ENCODE measurements around the gene PLK5.
"Not testable (repeated sequence)": the region's sequence is repeated elsewhere in the genome, so short reads cannot be mapped to it uniquely, and the experiment has no call there.

The PLK5 gene

DNA sequence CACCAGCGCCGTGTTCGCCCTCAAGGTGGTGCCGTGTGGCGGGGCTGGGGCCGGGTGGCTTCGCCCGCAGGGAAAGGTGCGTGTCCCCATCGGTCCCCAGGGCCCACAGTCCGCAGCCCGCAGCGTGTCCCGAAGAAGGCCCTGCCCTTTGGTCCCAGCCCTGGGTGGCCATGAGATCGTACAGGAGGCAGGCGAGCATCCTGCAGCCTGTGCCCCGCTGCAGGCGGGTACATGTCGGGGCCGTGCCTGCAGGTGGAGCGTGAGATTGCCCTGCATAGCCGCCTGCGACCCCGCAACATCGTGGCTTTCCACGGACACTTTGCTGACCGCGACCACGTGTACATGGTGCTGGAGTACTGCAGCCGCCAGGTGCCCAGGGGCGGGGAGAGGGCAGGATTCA is 1.5 kb downstream of the PLK5 start:
- no peak for DNase-seq (ENCODE audit: low read depth in 3 of 3)

DNA sequence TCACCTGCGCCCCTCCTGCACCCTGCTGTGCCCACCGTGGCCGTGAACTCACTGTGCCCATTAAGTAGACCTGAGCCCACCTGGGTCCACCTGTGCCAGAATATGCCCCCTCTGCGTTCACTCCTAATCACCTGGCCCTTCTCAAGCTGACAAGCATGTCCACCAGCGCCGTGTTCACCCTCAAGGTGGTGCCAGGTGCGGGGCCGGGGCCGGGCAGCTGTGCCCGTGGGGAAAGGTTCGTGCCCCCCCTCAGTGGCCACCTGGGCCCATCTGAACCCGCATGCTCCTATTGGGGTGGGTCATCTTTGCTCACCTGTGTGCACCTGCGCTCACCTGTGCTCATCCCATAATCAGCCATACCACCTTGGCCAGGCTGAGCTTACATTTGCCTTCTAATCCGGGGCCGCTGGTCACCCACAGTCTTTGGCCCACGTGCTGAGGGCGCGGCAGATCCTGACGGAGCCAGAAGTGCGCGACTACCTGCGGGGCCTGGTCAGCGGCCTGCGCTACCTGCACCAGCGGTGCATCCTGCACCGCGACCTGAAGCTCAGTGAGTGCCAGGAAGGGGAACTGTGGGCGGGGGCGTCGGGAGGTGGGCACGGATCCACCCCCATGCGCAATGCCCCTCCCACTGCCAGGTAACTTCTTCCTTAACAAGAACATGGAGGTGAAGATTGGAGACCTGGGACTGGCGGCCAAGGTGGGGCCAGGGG is 2.3 kb downstream of the PLK5 start:
- DNase-seq (ENCODE audit: low read depth in 3 of 3), result no peak

DNA sequence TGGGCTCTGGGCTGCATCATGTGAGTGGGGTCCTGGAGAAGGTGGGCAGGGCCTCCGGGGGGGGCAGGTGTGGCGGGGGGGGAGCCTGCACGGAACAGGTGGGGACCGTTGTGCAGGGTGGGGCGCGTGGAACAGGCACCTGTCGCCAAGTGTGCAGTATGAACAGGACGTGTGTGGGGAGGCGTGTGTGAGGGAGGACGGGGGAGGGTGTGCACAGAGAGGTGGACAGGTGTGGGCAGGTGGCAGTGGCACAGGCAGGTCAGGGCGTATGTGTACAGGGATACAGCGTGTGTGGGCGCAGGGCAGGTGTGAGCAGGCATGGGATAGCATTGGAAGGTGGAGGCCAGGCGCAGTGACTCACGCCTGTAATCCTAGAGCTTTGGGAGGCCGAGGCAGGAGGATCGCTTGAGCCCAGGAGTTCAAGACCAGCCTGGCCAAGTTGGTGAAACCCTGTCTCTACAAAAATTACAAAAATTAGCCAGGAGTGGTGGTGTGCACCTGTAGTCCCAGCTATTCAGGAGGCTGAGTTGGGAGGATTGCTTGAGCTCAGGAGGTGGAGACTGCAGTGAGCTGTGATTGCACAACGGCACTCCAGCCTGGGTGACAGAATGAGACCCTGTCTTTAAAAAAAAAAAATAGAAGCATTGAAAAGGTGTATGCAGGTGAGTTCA is 3.2 kb downstream of the PLK5 start:
- no peak for DNase-seq (ENCODE audit: low read depth in 3 of 3)

DNA sequence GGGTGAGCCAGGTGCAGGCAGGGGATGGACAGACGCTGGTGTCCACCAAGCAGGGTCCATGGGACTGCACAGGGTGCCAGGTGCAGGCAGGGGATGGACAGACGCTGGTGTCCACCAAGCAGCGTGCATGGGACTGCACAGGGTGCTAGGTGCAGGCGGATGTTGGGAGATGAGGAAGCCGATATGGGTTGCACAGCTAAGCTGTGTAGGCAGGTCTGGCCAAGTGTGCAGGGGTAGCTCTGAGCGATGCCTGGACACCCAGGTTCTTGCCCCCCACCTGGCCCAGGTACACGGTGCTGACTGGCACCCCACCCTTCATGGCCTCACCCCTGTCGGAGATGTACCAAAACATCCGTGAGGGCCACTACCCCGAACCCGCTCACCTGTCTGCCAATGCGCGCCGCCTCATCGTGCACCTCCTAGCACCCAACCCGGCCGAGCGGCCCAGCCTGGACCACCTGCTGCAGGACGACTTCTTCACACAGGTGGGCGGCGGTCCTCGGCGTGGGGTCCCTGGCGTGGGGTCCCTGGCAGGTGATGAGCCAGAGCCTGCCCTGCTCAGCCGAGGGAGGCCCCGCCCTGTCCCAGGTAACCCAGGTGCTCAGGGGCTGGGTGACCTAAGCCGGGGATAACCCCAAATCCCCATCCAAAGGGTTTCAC is 3.9 kb downstream of the PLK5 start:
- DNase-seq (ENCODE audit: low read depth in 3 of 3), result no peak

DNA sequence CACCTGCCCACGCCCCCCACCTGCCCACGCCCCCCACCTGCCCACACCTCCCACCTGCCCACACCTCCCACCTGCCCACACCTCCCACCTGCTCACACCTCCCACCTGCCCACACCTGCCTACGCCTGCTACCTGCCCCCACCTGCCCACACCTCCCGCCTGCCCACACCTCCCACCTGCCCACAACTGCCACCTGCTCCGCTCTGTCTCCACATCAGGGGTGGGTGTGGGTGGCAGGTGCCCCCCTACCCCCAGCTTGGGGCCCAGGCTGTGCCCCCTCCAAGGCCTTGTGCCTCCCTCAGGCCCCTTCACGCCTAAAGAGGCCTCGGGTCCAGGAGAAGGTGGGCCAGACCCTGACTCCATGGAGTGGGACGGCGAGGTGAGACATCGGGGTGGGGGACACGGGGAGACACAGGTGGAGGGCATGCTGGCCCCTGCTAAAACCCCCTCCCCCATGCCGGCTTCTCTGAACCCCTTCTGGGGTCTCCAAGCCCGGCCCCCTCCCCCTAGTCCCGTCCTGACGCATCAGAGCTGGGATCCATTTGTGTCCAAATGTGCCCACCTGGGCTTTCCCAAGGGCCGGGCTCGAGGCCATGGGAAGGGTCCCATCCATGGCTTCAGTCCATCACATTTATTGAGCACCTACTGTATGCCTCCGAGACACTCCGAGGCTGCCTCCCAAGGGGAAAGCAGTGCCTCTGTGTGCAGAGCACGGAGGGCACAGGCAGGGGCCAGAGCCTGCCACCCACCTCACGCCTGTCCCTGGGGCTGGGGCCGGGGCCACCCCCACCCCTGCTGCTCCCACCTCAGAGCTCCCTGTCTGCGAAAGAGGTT is 4.9 kb downstream of the PLK5 start:
- DNase-seq (ENCODE audit: low read depth in 3 of 3), result no peak

DNA sequence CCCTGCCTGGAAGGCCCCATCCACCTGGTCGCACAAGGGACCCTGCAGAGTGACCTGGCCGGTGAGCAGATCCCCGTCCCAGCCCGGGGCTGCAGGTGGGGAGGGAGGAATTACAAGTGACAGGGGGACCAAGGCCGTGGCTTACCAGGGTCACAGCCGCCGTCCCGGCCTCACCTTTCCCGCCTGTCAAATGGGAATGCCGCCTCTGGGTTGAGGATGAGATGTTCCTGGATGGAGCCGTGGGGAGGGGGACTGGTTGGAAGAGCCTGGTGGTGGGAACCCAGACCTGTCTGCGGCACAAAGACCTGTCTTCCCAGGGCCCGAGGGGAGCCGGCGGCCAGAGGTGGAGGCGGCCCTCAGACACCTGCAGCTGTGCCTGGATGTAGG is 5.5 kb downstream of the PLK5 start:
- no peak for DNase-seq (ENCODE audit: low read depth in 3 of 3)

DNA sequence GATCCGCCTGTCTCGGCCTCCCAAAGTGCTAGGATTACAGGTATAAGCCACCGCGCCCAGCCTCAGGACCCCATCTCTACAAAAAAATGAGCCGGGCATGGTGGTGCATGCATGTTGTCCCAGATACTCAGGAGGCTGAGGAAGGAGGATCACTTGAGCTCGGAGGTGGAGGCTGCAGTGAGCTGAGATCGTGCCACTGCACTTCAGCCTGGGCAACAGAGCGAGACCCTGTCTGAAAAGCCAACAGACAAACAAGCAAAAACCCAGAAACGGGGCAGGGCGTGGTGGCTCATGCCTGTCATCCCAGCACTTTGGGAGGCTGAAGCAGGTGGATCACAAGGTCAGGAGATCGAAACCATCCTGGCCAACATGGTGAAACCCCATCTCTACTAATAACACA is 7.0 kb downstream of the PLK5 start:
- not testable (repeated sequence) for DNase-seq (ENCODE audit: low read depth in 3 of 3)

DNA sequence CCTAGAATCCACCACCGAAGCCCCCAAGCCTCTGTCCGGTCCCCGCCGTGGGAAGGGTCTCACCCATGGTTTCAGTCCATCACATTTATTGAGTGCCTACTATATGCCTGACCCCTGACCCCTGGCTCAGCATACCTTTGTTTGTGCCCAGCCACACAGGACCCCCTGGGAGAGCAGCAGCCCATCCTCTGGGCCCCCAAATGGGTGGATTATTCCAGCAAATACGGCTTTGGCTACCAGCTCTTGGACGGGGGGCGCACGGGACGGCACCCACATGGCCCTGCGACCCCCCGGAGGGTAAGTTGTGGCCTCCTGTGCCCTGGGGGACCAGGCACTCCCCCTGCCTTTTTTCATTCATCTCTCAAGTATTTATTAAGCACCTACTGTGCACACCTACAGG is 7.7 kb downstream of the PLK5 start:
- DNase-seq (ENCODE audit: low read depth in 3 of 3), result no peak

DNA sequence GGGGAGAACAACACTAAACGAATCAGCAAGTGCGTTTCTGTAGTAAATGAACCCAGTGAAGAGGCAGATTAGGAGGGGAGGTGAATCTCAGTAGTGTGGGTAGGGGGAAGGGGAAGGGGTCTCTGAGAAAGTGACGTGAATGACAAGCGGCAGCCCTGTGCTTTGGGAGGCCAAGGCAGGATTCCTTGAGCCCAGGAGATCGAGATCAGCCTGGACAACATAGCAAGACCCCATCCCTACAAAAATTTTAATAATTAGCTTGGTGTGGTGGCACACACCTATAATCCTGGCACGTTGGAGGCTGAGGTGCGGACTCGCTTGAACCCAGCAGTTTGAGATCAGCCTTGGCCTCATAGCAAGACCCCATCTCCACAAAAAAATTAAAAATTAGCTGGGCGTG is 8.1 kb downstream of the PLK5 start:
- no peak for DNase-seq (ENCODE audit: low read depth in 3 of 3)

DNA sequence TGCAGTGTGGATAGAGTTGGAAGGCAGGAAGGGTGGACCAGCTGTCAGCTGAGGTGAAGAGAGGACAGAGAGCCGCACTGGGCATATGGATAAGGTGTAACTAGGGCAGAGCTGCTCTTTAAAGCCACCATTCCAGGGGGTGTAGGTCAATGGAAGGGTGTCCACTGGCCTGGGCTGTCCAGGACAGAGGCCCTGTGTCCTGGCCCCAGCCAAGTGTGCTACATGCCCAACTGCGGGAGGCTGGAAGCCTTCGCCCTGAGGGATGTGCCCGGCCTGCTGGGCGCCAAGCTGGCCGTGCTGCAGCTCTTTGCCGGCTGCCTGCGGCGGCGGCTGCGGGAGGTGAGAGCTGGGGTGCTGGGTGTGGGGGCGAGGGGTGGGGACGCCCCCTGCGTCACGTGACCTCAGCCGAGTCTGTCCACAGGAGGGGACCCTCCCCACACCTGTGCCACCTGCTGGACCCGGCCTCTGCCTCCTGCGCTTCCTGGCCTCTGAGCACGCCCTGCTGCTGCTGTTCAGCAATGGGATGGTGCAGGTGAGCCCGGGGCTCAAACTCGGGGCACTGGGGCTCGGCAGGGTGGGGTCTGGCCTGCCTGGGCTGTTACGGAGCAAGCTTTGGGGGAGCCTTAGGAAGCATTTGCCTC is 9.8 kb downstream of the PLK5 start:
- no peak for DNase-seq (ENCODE audit: low read depth in 3 of 3)

DNA sequence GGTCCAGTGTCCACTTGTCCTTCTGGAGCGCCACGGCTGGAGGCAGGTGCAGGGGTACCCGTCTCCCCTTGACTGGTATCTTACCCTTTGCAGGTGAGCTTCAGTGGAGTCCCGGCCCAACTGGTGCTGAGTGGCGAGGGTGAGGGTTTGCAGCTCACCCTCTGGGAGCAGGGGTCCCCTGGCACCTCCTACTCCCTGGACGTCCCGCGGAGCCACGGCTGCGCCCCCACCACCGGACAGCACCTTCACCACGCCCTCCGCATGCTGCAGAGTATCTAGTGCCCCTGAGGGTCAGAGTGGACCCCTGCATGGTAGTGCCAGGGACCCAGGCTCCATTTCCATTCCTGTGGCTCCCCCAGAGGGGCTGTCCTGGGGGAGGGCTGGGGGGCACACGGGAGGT is 11.1 kb downstream of the PLK5 start:
- no peak for DNase-seq (ENCODE audit: low read depth in 3 of 3)

DNA sequence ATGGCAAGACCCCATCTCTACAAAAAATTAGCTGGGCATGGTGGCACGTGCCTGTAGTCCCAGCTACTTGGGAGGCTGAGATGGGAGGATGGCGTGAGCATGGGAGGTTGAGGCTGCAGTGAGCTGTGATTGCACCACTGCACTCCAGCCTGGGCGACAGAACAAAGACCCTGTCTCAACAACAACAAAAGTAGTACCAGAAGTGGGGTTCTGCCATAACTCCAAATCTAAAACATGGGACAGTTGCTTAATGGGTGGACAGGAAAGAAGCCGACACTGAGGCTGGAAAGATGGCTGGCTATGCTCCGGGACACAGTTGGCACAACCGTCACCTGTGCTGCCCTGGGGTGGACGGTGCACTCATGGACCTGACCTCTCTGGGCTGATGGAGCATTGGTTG is 11.8 kb downstream of the PLK5 start:
- not testable (repeated sequence) for DNase-seq (ENCODE audit: low read depth in 3 of 3)

DNA sequence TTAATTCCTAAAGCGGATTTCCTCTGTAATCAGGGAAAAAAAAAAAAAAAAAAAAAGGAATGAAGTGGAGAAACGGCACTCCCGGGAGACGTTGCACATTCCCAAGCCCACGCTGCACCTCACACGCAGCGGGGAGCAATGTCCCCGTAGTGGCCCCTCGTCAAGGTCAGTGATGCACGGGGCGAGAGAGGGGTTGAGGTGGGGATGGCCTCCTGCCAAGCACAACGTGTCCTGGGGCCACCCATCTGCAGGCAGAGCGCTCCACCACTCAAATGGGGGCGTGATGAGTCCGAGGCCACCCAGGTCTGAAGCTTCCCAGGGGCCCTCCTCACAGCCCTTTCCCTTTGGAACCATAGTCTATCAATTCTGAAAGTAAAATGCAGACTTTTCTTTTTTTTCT is 15.1 kb downstream of the PLK5 start:
- no peak for DNase-seq (ENCODE audit: low read depth in 3 of 3)

DNA sequence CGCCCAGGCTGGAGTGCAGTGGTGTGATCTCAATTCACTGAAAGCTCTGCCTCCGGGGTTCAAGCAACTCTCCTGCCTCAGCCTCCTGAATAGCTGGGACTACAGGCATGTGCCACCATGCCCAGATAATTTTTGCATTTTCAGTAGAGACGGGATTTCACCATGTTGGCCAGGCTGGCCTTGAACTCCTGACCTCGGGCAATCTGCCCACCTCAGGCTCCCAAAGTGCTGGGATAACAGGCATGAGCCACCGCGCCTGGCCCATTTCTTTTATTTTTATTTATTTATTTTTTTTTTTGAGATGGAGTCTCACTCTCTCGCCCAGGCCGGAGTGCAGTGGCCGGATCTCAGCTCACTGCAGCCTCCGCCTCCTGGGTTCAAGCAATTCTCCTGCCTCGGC is 15.9 kb downstream of the PLK5 start:
- not testable (repeated sequence) for DNase-seq (ENCODE audit: low read depth in 3 of 3)

DNA sequence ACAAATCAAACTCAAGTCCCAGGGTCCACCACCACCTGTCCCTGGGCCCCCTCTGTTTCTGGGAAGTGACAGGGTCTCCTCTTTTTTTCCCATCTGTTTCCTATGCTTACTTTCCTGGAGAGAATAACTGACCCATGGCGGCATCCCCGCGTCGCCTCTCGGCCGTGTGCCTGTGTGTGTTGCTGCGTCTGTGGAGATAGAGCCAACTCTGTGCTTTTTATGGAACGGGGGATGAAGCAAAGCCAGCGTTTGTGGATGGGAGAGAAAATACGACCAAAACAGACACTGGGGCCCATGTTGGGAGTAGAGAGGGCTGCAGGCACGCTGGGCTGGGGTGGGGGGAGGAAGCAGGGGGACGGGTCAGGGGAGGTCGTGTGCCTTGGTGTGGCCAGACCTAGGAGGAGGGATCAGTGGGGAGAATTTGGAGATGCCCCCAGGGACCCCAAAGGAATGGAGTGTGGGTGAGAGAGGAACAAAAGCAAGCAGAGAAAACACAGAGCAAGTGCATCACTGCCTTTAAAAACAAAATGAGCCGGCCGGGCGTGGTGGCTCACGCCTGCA is 16.6 kb downstream of the PLK5 start:
- no peak for DNase-seq (ENCODE audit: low read depth in 3 of 3)

DNA sequence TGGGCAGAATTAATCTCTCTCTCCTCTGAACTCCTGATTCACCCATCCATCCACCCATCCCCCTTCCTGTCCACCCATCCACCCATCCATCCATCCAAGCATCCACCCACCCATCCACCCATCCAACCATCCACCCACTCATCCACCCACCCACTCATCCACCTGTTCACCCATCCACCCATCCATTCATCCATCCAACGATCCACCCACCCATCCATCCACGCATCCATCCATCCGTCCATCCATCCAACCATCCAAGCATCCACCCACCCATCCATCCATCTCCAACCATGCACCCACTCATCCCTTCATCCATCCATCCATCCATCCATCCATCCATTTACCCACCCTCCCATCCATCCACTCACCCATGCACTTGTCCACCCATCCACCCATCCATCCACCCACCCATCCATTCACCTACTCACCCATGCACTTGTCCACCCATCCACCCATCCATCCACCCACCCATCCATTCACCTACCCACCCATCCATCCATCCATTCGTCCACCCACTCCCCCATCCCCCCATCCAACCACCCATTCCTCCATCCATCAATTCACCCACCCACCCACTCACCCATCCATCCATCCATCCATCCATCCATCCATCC is 25.6 kb downstream of the PLK5 start:
- no peak for DNase-seq (ENCODE audit: low read depth in 3 of 3)

DNA sequence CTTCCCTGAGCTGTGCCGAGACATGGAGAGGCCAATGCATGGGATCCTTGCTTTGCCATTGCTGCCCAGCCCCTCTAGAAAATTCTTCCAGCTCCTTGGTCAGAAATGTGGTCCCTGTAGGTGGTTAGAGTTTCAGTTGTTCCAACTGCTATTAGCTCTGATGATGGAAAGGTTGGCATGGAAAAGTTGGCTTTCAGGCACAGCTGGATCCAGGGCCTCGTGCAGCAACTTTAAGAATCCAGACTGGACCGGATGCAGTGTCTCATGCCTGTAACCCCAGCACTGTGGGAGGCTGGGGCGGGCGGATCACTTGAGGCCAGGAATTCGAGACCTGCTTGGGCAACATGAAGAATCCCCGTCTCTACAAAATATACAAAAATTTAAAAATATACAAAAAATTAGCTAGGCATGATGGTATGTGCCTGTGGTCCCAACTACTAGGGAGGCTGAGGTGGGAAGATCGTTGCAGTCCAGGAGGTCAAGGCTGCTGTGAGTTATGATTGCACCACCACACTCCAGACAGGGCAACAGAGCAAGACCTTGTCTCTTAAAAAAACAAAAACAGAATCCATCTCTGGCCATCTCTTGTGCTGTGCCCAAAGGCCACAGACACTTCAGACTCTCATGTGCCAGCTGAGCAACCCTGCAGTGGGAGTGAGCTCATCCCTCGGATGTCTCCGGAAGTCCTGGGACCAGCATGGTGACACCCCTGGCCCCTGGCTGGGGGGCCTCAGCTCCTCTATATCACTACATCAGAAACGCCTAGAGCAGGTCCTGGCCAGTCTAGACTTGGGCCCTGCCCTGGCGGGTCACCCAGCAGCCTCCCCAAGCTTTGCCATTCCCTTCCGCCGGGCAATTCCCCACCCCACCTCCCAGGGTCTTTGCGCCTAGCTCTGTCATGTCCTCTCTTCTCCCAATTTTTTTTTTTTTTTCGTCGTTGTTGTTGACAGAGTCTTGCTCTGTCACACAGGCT is 27.5 kb downstream of the PLK5 start:
- DNase-seq (ENCODE audit: low read depth in 3 of 3), result no peak

DNA sequence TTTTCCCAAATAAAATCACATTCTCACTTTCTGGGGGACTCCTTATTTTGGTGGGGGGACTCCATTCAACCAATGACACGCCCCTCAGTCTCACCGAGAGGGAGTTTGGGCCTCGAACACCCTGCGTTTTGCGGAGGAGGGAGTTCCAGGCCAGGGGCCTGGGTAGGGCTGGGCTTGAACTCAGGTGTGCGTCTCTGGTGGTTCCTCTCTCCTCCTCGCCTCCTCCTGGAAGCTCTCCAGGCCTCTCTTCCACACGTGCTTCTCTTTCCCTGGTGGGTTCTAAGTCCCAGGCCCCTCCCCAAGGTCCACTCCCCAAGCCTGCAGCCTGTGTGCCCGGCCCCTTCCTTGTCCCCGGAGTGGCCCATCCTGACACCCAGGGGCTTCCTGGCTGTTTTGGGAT is 29.5 kb downstream of the PLK5 start:
- DNase-seq (ENCODE audit: low read depth in 3 of 3), result no peak

DNA sequence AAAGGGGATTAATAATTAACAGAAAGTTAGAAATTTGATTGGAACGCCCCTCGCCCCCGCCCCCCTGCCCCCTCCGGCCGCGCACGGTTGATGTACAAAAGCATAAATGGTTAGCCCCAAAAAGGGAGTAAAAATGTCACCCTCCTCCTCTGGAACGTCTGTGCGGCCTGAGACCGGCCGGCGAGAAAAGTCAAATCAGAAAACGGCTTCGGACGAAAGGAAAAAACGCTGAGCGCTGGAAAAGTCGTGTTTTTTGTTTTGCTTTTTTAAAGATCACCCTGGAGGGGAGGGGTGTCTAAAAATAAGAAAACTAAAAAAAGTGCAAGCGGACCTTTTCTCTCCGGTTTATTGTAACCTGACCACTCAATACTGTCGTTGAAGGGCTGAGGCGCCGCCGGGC is 31.1 kb downstream of the PLK5 start:
- DNase-seq (ENCODE audit: low read depth in 3 of 3), result no peak

Measured in stimulated activated CD4-positive, alpha-beta T cell treated with anti-CD3 and anti-CD28 coated beads, TNF-alpha, amount 100 ng/mL, for 48 hours (primary cell).